Neural cell (in vitro differentiated cells): Measurements from ENCODE around the gene HPN. TPM values are rescaled to one million over a fixed set of nuclear protein-coding genes. Genes with fewer than 3 reads are reported as not detected.
"Not testable (repeated sequence)": the region's sequence is repeated elsewhere in the genome, so short reads cannot be mapped to it uniquely, and the experiment has no call there.

Experiments used
- H2AFZ ChIP-seq: fragments of 200-600, 300-800 bp; sonication (generic), shearing (Covaris generic); 2 replicates; pipeline ENCODE4 v1.6.0; 2014; ENCODE audit warnings: low read depth, mild to moderate bottlenecking, antibody characterized with exemption, low read length, moderate library complexity
- H3F3A ChIP-seq: fragments of 200-600 bp; shearing (Covaris generic); 2 replicates; pipeline ENCODE4 v1.6.1; 2016; ENCODE audit warnings: mild to moderate bottlenecking, moderate library complexity, mixed read lengths, antibody characterized with exemption, low read length; ENCODE audit not compliant: insufficient read depth, poor library complexity, severe bottlenecking
- H3K27ac ChIP-seq: fragments of 200-600, 300-800 bp; sonication (generic), shearing (Covaris generic); 2 replicates; pipeline ENCODE4 v1.5.1; 2014; ENCODE audit warnings: mild to moderate bottlenecking, low read length, moderate library complexity
- H3K27me3 ChIP-seq: fragments of 300-800, 200-600 bp; sonication (generic), shearing (Covaris generic); 2 replicates; pipeline ENCODE4 v1.6.0; 2014; ENCODE audit warnings: mild to moderate bottlenecking, low read depth, low read length, moderate library complexity; ENCODE audit not compliant: insufficient read depth
- H3K36me3 ChIP-seq: fragments of 300-800, 200-600 bp; sonication (generic), shearing (Covaris generic); 2 replicates; pipeline ENCODE4 v1.5.1; 2014; ENCODE audit warnings: mild to moderate bottlenecking, antibody characterized with exemption, low read length, moderate library complexity; ENCODE audit not compliant: insufficient read depth
- H3K4me2 ChIP-seq: fragments of 300-800, 200-600 bp; sonication (generic), shearing (Covaris generic); 2 replicates; pipeline ENCODE4 v1.6.0; 2014; ENCODE audit warnings: mild to moderate bottlenecking, low read length
- H3K4me3 ChIP-seq: fragments of 300-800, 200-600 bp; sonication (generic), shearing (Covaris generic); 2 replicates; pipeline ENCODE4 v1.5.1; 2014; ENCODE audit warnings: mild to moderate bottlenecking, low read length, moderate library complexity
- H3K79me2 ChIP-seq: fragments of 200-600 bp; shearing (Covaris generic); replicated peaks from 2 replicates; pipeline ENCODE4 v1.6.0; 2014; ENCODE audit warnings: mild to moderate bottlenecking, low read length, moderate library complexity; ENCODE audit not compliant: insufficient read depth
- H3K9ac ChIP-seq: fragments of 300-800, 200-600 bp; sonication (generic), shearing (Covaris generic); 2 replicates; pipeline ENCODE4 v1.6.1; 2016; ENCODE audit warnings: mild to moderate bottlenecking, low read length, mixed read lengths
- H3K9me2 ChIP-seq: fragments of 200-600 bp; shearing (Covaris generic); 2 replicates; pipeline ENCODE4 v1.6.1; 2016; ENCODE audit warnings: mild to moderate bottlenecking, low read length, mixed read lengths; ENCODE audit not compliant: insufficient read depth
- H3K9me3 ChIP-seq: fragments of 200-600, 300-800 bp; sonication (generic), shearing (Covaris generic); 2 replicates; pipeline ENCODE4 v1.6.1; 2016; ENCODE audit warnings: mild to moderate bottlenecking, mixed run types, low read length, moderate library complexity, mixed read lengths
- H4K20me1 ChIP-seq: fragments of 200-600 bp; shearing (Covaris generic); 2 replicates; pipeline ENCODE4 v1.6.1; 2016; ENCODE audit warnings: mild to moderate bottlenecking, mixed run types; ENCODE audit not compliant: insufficient read depth
- CTCF ChIP-seq: fragments of 450-650 bp; IDR thresholded peaks from 2 replicates; pipeline ENCODE4 v1.5.1; 2014; ENCODE audit warnings: antibody characterized with exemption, mild to moderate bottlenecking, moderate library complexity; ENCODE audit not compliant: poor library complexity, severe bottlenecking
- EP300 ChIP-seq: fragments of 450-650 bp; conservative IDR thresholded peaks from 2 replicates; pipeline ENCODE4 v1.6.1; 2014; ENCODE audit warnings: antibody characterized with exemption, mild to moderate bottlenecking, moderate library complexity; ENCODE audit not compliant: poor library complexity, severe bottlenecking
- EZH2 ChIP-seq: fragments of 200-600, 300-800 bp; shearing (Covaris generic), sonication (generic); IDR thresholded peaks from 2 replicates; pipeline ENCODE4 v1.6.1; 2014; ENCODE audit warnings: antibody characterized with exemption, low read length, borderline replicate concordance, mild to moderate bottlenecking; ENCODE audit not compliant: insufficient read depth, poor library complexity, severe bottlenecking
- MXI1 ChIP-seq: fragments of 450-650 bp; conservative IDR thresholded peaks from 2 replicates; pipeline ENCODE4 v1.6.1; 2014; ENCODE audit warnings: antibody characterized with exemption, mild to moderate bottlenecking; ENCODE audit not compliant: poor library complexity, severe bottlenecking
- POLR2AphosphoS5 ChIP-seq: IDR thresholded peaks from 2 replicates; pipeline ENCODE4 v1.6.1; 2012
- RAD21 ChIP-seq: fragments of 450-650 bp; conservative IDR thresholded peaks from 2 replicates; pipeline ENCODE4 v1.6.1; 2014; ENCODE audit warnings: antibody characterized with exemption, mild to moderate bottlenecking, moderate library complexity
- REST ChIP-seq: IDR thresholded peaks from 2 replicates; pipeline ENCODE4 v1.6.1; 2012; ENCODE audit warnings: borderline replicate concordance
- SMC3 ChIP-seq: fragments of 450-650 bp; conservative IDR thresholded peaks from 2 replicates; pipeline ENCODE4 v1.6.1; 2014; ENCODE audit warnings: antibody characterized with exemption, mild to moderate bottlenecking, moderate library complexity; ENCODE audit not compliant: poor library complexity
- TAF1 ChIP-seq: IDR thresholded peaks from 2 replicates; pipeline ENCODE4 v1.6.1; 2012; ENCODE audit warnings: low read depth
- polyA minus RNA-seq: library from RNA; depleted of rRNA, polyadenylated mRNA; stranded (reverse); fragments of >200 nt; gene quantifications from 2 replicates; pipeline ENCODE4 v1.2.3, GENCODE V29; 2014
- polyA plus RNA-seq: library from polyadenylated mRNA; depleted of rRNA; stranded (reverse); fragments of >200 nt; gene quantifications from 2 replicates; pipeline ENCODE4 v1.2.3, GENCODE V29; 2014

The HPN gene
- 0.15 TPM in 1 of 2 replicates, not detected in the other for polyA plus RNA-seq
- not detected in 2 replicates for polyA minus RNA-seq

DNA sequence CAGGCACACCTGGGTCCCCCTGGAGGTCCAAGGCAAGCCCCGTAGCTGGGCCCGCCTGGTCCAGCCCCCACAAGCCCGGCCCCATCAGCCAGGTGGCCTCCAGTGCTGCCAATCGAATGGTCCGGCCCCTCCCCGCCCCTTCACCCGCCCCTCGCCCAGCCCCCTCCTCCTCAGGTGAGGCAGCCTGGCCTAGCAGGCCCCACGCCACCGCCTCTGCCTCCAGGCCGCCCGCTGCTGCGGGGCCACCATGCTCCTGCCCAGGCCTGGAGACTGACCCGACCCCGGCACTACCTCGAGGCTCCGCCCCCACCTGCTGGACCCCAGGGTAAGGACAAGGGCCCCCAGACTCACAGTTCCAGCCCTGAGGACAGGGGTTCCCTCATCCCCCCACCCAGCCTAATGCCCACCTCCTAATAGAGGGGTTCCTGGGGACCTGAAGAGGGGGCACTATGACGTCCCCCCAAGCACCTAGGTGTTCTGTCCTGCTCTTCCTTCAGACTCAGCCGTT is at the start of gene HPN:
TSS of gene HPN (plus strand) at position 174 of the 508 bp plus-strand sequence. CDS start 786 bp downstream, outside the sequence.
- Histone ChIP-seq H3K4me3 (no peak within 1 kb of the TSS), H3F3A (no peaks in the 10 kb centered on the region), H3K79me2 (no peaks in the 10 kb centered on the region), H3K27ac (no peak within 1 kb of the TSS), H3K27me3 (no peaks in the 10 kb centered on the region), H4K20me1 (no peaks in the 10 kb centered on the region), H3K9ac (no peak within 1 kb of the TSS), H2AFZ (no peak within 1 kb of the TSS), H3K9me2 (no peaks in the 10 kb centered on the region), H3K4me2 (no peak within 1 kb of the TSS), H3K9me3 (no peaks in the 10 kb centered on the region), H3K36me3 (no peaks in the 10 kb centered on the region)
- no peak for TF ChIP-seq EP300
- no peak for TF ChIP-seq CTCF
- TF ChIP-seq SMC3: no peak
- TF ChIP-seq REST: no peak
- no peak for TF ChIP-seq TAF1
- TF ChIP-seq MXI1: no peak
- no peak for TF ChIP-seq POLR2AphosphoS5

DNA sequence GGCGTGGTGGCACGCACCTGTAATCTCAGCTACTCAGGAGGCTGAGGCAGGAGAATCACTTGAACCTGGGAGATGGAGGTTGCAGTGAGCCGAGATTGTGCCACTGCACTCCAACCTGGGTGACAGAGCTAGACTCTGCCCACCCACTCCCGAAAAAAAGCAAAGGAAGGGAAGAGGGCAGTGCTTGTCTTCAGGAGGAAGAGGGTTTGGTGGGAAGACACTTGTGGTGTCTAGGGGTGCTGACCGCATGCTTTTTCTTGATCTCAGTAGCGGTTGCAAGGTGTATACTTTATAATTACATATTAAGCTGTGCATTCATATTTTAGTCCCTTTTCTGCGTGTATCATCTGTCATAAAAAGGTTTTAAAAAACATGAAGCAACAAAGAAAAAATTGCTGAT is 48.9 kb upstream of the HPN start:
- H4K20me1 ChIP-seq, H3K79me2 ChIP-seq, H3K4me2 ChIP-seq, H3F3A ChIP-seq, H2AFZ ChIP-seq, H3K27me3 ChIP-seq, H3K27ac ChIP-seq, H3K9ac ChIP-seq, H3K9me2 ChIP-seq, H3K4me3 ChIP-seq, H3K36me3 ChIP-seq, H3K9me3 ChIP-seq: not testable (repeated sequence)

DNA sequence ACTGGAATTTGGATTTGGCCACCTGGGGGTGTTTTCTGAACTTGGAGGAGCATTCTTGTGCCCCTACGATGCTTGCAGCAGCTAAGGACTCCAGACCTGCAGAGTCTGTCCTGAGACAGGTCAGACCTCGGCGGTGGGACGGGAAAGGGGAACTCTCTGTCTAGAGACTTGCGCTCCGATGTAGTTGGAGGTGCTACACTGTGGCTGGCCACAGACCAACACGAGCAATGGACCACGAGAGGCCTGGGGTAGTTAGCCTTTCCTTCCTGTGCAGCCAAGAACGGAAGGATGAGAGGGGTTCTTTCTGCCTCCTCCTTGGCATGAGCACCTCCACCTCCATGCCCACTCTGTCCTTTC is 47.3 kb upstream of the HPN start:
- Histone ChIP-seq H4K20me1 (no peaks in the 10 kb centered on the region), H3K36me3 (no peaks in the 10 kb centered on the region), H3K79me2 (peaks cover under 1% of the 10 kb centered on the region), H2AFZ (no peak overlapping the region), H3K9me2 (no peaks in the 10 kb centered on the region), H3F3A (no peaks in the 10 kb centered on the region), H3K27me3 (no peaks in the 10 kb centered on the region), H3K9ac (no peak overlapping the region), H3K4me3 (no peak overlapping the region), H3K9me3 (no peaks in the 10 kb centered on the region), H3K27ac (no peak overlapping the region), H3K4me2 (no peak overlapping the region)
- TF ChIP-seq REST (no peak), EZH2 (no peak), EP300 (no peak), CTCF (no peak), MXI1 (no peak), TAF1 (no peak), SMC3 (no peak), RAD21 (no peak), POLR2AphosphoS5 (no peak)
